NK-92 (cell line): Measurements from ENCODE around the gene EPS8.

ENCODE experiments used
- DNase-seq: peaks from one replicate; lab custom pipeline; 2025; ENCODE audit not compliant: unreplicated experiment; lab: John Stamatoyannopoulos, UW

The EPS8 gene

GRCh38 chr12:15693228-15693911 lies 95.8 kb downstream of the EPS8 start:
- no peak for DNase-seq

- DNase-seq = no peak
These were observed 97.8 kb downstream of the EPS8 start for GRCh38 chr12:15691388-15691787.

- DNase-seq = no peak
These were observed 98.9 kb downstream of the EPS8 start for GRCh38 chr12:15690320-15690719.

GRCh38 chr12:15689751-15690191 lies 99.4 kb downstream of the EPS8 start:
- no peak for DNase-seq

- DNase-seq = no peak
These were observed 100.2 kb downstream of the EPS8 start for GRCh38 chr12:15688838-15689625.

GRCh38 chr12:15688202-15688736 lies 100.9 kb downstream of the EPS8 start:
- DNase-seq = no peak

- no peak for DNase-seq
These were observed 101.6 kb downstream of the EPS8 start for GRCh38 chr12:15687583-15687982.

DNA sequence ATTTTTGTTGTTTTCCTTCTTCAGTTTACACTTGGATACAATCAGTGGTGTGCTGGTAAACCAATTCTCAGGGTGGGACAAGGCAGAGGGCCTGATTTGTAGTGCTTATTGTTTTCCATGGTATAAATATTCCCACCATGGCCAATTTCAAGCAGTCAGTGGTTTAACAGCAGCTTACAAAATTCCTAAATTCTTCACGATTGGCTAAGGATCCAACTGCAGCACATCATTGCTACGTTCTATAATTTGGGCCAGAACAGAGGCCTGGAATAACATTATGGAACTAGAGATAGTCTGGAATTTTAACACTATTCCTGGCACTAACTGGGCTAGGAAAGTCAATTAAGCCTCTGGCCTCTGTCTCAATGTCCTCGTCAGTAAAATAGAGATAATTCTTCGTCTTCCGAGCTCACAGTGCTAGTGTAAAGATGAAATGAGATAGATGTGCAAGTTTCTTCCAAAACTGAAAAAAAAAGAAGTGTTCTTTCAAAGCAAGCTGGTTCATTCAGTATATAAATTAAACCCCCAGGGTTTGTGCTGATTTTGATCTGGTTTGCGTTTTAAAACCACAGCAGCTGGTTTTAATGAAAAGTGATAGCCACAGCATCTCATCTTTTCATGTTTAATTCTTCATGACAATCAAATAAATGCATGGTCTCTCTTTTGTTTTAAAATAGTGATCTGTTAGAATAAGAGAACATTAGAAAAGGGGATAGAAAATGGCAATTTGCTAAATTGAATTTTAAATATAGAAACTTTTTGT lies 104.1 kb downstream of the EPS8 start:
- DNase-seq = no peak

DNA sequence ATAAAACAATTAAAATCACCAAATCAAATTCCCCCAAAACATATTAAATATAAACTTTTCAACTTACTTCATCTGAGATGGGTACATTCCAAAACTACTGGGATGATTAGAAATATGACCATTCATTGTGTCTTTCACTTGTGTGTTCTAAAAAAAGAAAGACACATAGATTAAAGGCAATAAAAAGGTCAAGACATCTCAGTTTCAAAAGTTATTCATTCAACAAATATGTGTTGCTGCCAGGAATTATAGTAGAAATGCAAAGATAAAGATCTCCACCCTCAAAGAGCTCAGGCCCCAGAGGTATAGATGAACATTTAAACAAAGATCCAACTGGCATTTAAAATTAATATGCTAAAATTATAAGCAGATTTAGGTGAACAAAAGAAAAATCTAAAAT lies 106.4 kb downstream of the EPS8 start:
- DNase-seq = no peak

DNA sequence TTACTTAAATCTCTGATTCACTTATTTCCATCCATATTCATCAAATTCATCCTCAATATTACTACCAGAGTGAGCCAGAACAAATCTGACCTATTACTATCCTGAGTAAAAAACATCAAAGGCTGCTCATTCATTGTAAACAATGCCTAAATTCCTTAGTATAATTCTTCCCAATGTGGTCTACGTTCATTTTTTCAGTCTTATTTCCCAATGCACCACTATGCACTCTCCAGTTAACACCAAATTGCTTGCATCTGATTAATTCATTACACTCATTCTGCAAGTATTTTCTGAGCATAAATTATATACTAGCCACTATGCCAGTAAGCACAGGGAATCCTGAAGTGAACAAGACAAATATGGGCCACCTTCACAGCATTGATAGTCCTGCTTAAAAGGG lies 110.0 kb downstream of the EPS8 start:
- DNase-seq = no peak

DNA sequence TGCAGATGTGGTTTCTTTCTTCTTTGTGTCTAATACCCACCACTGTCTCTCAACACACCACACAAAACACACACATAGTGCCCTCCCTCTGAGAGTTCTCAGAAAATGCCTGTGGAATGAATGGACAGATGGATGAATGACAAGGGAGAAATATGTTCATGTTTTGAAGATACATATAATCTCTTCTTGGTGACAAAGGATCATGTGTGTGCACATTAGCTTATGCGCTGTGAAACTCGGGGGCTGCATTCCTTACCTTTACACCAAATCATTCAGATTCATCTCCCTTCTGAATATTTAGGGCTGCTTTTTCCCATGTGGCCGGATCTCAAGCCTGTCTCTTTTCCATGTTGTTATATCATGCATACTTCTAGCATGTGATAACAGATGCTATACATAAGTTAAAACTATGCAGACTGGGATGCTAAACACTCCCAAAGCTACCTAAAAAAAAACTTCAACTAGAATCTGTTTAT lies 111.4 kb downstream of the EPS8 start:
- no peak for DNase-seq

GRCh38 chr12:15677228-15677627 lies 112.0 kb downstream of the EPS8 start:
- DNase-seq = no peak

DNA sequence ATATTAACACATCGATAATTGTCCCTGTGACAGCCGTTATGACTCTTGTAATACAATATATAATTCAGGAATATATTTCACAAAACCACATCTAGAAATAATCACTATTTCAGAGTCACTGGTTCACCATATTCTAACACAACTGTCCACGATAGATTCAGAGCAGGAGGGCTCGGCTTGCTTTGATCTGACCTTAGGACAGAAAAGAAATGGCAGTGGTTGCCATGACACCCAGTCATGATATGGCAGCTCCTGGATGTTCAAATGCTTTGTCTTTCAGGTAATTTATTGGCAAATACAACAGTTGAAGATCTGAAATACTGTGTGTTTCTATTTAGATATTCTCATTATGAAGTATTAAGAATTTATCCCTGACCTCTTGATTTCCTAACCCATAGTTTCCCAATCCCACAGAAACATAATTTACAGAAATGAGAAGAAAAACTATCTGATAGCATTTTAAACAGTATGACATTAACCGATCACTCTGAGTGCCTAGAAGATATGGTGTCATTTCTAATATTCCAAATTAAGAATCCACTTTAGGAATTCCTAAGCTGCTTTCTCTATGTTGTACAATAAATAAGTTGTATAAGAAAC lies 116.4 kb downstream of the EPS8 start:
- no peak for DNase-seq

GRCh38 chr12:15670756-15671155 lies 118.4 kb downstream of the EPS8 start:
- no peak for DNase-seq

DNA sequence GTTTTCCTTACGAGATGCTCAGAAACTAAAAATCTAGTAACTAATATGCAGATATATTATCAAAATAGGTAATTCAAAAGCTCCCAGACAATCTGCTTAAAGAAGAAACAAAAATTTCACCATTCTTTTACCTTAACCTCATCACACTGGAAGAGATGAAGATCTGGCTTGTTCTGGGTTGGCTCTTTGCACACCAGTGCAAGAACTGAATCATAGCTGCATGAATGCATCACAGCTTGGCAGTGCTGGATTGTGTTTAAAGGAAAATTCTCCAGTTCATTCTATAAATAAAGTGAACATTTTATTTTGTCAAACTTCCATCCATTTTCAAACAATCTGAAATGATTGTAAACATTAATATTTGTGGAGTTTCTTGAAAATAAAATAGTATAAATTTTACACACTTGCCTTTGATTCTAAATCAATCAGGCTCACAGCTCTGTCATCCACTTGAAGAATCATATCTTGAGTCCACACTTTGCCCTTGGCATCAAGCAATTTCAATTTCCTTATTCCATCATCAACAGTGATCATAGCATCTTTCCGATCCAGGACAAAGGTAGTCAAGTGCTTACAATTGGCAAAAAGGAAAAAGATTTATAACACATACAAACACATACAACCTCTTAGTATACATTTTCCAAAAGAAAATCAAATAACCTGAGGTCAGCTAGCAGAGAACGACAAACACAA lies 119.8 kb downstream of the EPS8 start:
- DNase-seq = no peak

GRCh38 chr12:15664491-15664890 lies 124.7 kb downstream of the EPS8 start:
- DNase-seq = no peak

DNA sequence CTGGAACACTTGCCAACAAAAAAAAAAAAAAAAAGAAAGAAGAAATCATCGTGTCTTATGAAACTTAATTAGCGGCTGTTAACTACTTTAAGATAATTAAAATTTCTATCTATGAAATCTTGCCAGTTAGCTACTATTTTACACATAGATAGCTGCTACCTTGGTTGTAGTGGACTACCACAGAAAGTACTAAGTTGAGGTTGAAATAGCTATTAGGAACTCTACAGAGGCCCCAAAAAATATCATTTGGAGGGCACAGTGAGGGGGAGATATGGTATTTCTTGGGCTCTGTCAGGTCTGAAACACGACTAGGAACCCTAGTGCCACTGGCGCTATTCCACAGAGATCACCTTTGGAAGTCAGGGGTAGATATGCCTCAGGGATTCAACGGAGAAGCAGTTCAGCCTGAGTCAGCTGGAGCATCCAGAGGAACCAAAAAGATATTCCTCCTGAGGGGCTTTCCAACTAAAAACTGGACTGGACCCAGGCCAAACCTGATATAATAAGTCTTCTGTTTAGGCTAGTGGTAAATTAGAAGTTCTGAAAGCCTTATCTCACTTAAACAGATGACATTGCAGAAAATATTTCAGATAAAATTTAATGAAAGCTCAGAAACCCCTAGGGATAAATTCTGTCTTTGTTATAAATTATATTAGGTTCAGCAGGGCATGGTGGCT lies 126.1 kb downstream of the EPS8 start:
- no peak for DNase-seq

DNA sequence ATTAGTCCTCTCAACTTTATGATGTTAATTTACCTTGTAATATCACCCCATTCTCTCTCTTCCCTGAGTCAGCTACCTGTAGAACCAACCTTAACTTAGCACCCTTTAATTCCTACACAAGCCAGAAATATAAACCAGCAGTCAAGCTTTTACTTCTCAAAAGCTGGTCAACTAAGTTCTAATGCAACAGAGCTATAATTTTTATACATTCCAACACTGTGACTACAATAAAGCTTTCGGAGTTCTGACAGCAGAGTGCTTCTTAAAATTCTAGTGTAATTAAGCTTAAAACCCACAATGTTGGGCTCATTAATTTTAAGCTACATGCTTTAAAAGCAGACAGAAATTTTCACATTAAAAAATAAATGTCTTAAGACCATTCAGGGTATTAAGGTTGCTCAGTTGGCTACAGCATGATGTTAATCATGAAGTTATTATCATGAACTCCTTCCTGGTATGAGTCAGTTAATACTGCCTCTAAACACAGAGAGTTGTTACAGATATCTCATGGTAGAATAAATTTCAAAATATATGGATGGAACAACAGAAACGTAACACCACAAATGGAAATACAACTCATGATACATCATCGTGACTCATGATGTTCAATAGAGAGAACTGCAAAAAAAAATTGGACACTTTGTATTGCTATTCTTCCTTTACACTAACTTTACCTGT lies 126.7 kb downstream of the EPS8 start:
- DNase-seq = no peak

DNA sequence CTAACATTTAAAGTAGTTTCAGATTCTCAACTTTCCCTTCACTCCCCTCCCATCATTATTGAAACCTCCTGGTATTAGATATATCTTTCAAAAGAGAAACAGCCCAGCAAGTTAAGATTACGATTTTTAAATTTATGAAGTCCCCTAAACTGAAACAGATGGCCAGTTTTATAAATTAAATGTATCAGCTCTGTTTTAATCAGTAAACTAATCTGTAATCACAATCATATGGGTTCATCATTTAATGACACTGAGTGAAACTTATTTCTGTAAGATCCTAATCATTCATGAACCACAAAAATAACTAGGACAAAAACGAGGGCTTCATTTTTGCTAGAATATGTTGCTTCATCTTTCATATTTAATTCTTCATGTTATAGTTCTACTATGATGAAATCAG lies 137.8 kb downstream of the EPS8 start:
- no peak for DNase-seq
